C4-2B (cell line): ENCODE measurements around the gene CCDC117.

Experiments
- ZFX ChIP-seq: fragments of 450-650 bp; IDR thresholded peaks from 2 replicates; pipeline ENCODE4 v1.6.1; 2017
- TF ChIP-seq, protein P1 (sequence below): fragments of 450-650 bp; conservative IDR thresholded peaks from 2 replicates; pipeline ENCODE4 v1.5.1; 2017; ENCODE audit warnings: mild to moderate bottlenecking

DNA sequence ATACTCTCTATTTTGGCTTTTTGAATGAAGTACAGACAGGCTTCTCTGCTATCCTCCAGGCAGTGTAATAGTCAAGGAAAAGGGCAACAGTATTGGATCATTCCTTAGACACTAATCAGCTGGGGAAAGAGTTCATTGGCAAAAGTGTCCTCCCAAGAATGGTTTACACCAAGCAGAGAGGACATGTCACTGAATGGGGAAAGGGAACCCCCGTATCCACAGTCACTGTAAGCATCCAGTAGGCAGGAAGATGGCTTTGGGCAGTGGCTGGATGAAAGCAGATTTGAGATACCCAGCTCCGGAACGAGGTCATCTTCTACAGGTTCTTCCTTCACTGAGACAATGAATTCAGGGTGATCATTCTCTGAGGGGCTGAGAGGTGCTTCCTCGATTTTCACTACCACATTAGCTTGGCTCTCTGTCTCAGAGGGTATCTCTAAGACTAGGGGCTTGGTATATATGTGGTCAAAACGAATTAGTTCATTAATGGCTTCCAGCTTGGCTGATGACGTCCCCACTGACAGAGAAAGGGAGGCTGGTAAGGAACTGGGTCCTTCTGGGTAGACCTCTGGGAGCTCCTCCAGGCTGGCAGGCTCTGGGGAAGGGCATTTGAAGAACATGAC, 22.7 kb downstream of the CCDC117 start:
- TF ChIP-seq, protein P1, sequence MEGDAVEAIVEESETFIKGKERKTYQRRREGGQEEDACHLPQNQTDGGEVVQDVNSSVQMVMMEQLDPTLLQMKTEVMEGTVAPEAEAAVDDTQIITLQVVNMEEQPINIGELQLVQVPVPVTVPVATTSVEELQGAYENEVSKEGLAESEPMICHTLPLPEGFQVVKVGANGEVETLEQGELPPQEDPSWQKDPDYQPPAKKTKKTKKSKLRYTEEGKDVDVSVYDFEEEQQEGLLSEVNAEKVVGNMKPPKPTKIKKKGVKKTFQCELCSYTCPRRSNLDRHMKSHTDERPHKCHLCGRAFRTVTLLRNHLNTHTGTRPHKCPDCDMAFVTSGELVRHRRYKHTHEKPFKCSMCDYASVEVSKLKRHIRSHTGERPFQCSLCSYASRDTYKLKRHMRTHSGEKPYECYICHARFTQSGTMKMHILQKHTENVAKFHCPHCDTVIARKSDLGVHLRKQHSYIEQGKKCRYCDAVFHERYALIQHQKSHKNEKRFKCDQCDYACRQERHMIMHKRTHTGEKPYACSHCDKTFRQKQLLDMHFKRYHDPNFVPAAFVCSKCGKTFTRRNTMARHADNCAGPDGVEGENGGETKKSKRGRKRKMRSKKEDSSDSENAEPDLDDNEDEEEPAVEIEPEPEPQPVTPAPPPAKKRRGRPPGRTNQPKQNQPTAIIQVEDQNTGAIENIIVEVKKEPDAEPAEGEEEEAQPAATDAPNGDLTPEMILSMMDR, result no peak
- no peak for TF ChIP-seq ZFX
